Measurements from ENCODE around the gene SDK2. TPM values are rescaled to one million over a fixed set of nuclear protein-coding genes. Genes with fewer than 3 reads are reported as not detected.
A peak's percentile ranks its signal among the peaks of the same experiment; 100 is the strongest.

The SDK2 gene
- total and polyA plus RNA-seq, 2 of the 4 experiments (the other 2 are of a cell fraction): under 0.01 to 0.03 TPM

- Histone ChIP-seq H4K20me1 (ENCODE audit: insufficient read depth, low read length) (no peaks in the 10 kb centered on the region), H2BK120ac (ENCODE audit: low read depth, low read length) (no peak overlapping the region), H2AK9ac (replicated peaks; ENCODE audit: low read depth, low read length, poor library complexity) (no peak overlapping the region), H3K36me3 (ENCODE audit: control insufficient read depth, insufficient read depth, low read length) (no peaks in the 10 kb centered on the region), H3K4me3 (ENCODE audit: insufficient read depth, low read depth, low read length) (no peak overlapping the region), H3K4me1 (ENCODE audit: control insufficient read depth, insufficient read depth, low read length) (no peaks in the 10 kb centered on the region; the same call in 1 of the 2 replicates), H4K91ac (ENCODE audit: insufficient read depth, low read depth, low read length) (no peak overlapping the region), H4K5ac (ENCODE audit: low read depth, low read length) (no peak overlapping the region), H2BK15ac (ENCODE audit: low read depth, low read length) (no peak overlapping the region), H2BK5ac (ENCODE audit: low read depth, low read length, poor library complexity, severe bottlenecking) (no peak overlapping the region), H3K4ac (ENCODE audit: low read depth, low read length) (no peak overlapping the region), H3K9me1 (ENCODE audit: insufficient read depth, low read length) (no peaks in the 10 kb centered on the region), H3K9me3 (ENCODE audit: control insufficient read depth, insufficient read depth, low read length) (no peaks in the 10 kb centered on the region), H3K79me1 (ENCODE audit: low read depth in 1 of 2, low read length in 2 of 2) (no peaks in the 10 kb centered on the region), H2AK5ac (ENCODE audit: low read depth, low read length) (no peak overlapping the region), H4K8ac (ENCODE audit: low read depth in 2 of 2, low read length in 2 of 2) (no peak overlapping the region), H3K14ac (replicated peaks; ENCODE audit: low read depth, low read length) (no peak overlapping the region), H3K18ac (ENCODE audit: low read depth, low read length) (no peak overlapping the region), H3K56ac (ENCODE audit: extremely low read depth, insufficient read depth, low read length) (no peak overlapping the region), H2BK20ac (ENCODE audit: low read depth, low read length) (no peak overlapping the region), H3K4me2 (ENCODE audit: low read depth, low read length) (no peak overlapping the region), H3K27me3 (ENCODE audit: control insufficient read depth, insufficient read depth, low read length) (peaks cover 14% of the 10 kb centered on the region), H3K27ac (ENCODE audit: insufficient read depth, low read length) (no peak overlapping the region), H3K9ac (ENCODE audit: low read depth, low read length) (no peak overlapping the region), H3K23ac (ENCODE audit: low read depth, low read length) (no peak overlapping the region), H2AFZ (replicated peaks; ENCODE audit: low read length, poor library complexity) (peak overlapping the region; percentile 21)
- ATAC-seq (ENCODE audit: low read depth): no peak
- TF ChIP-seq FOS (IDR thresholded peaks at IDR 0.05; ENCODE audit: low read depth, low read length) (no peak), SMC3 (IDR thresholded peaks at IDR 0.05; ENCODE audit: low read depth, low read length) (no peak), CTCF (conservative IDR thresholded peaks at IDR 0.05; ENCODE audit: low read depth, low read length) (no peak), CEBPB (IDR thresholded peaks at IDR 0.05; ENCODE audit: low read depth, low read length) (no peak), NFE2L2 (IDR thresholded peaks at IDR 0.05; ENCODE audit: low read depth, low read length) (no peak), RCOR1 (IDR thresholded peaks at IDR 0.05; ENCODE audit: insufficient replicate concordance, low read length) (no peak), RFX5 (IDR thresholded peaks at IDR 0.05; ENCODE audit: low read depth, low read length) (no peak), MAFK (IDR thresholded peaks at IDR 0.05; ENCODE audit: low read depth, low read length) (no peak), CHD1 (IDR thresholded peaks at IDR 0.05; ENCODE audit: low read depth, low read length) (no peak), MAZ (IDR thresholded peaks at IDR 0.05; ENCODE audit: borderline replicate concordance, low read depth, low read length) (no peak), ELK1 (IDR thresholded peaks at IDR 0.05; ENCODE audit: borderline replicate concordance, low read depth, low read length) (no peak), MXI1 (IDR thresholded peaks at IDR 0.05; ENCODE audit: borderline replicate concordance, low read depth, low read length) (no peak), POLR2A (IDR thresholded peaks at IDR 0.05; ENCODE audit: low read depth, low read length) (no peak)
- DNase-seq: no peak
- in situ Hi-C loops (cut with MboI; ENCODE audit: low sequenced_read_pairs) (loop anchor here (25.0 kb wide), 1 partner anchor 774 kb away; no protein-coding TSS in a partner anchor), dilution Hi-C loops (cut with HindIII; ENCODE audit: low sequenced_read_pairs, unreplicated experiment) (no loop called here), intact Hi-C loops (cut with micrococcal nuclease) (no loop called here)
- WGBS, 2 experiments (ENCODE audit: extremely low coverage in 2 of 2, insufficient read length in 1 of 2): 64% methylated on average over 18 of the region's 29 CpGs; no CpG with 5 or more reads in 1 of the 2 experiments
- ChIA-PET CTCF (interaction anchor here (0.7 to 0.9 kb wide), 2 partner anchors 9 to 842 kb away, joined by 3 to 5 read pairs; partner anchors contain the start of gene RPL38), POLR2A (ENCODE audit: unreplicated experiment) (no interaction called here)
- no TSS peak for BruUV-seq (replicated peaks)
These were observed 283.1 kb downstream of the SDK2 start for GRCh38 chr17:73360961-73361761.
